Stimulated activated CD4-positive, alpha-beta T cell treated with anti-CD3 and anti-CD28 coated beads, Interleukin-12 subunit alpha, Interleukin-12 subunit beta, amount 100 ng/mL, for 48 hours (primary cell): ENCODE results near the gene C6orf132.
"Not testable (repeated sequence)": the region's sequence is repeated elsewhere in the genome, so short reads cannot be mapped to it uniquely, and the experiment has no call there.

Experiments
- DNase-seq, 3 donors: peaks; one replicate each; pipeline ENCODE4 v3.0.0-alpha.2; 2020; ENCODE audit warnings: low read depth in 2 of 3, low spot score in 1 of 3

C6orf132 gene

DNA sequence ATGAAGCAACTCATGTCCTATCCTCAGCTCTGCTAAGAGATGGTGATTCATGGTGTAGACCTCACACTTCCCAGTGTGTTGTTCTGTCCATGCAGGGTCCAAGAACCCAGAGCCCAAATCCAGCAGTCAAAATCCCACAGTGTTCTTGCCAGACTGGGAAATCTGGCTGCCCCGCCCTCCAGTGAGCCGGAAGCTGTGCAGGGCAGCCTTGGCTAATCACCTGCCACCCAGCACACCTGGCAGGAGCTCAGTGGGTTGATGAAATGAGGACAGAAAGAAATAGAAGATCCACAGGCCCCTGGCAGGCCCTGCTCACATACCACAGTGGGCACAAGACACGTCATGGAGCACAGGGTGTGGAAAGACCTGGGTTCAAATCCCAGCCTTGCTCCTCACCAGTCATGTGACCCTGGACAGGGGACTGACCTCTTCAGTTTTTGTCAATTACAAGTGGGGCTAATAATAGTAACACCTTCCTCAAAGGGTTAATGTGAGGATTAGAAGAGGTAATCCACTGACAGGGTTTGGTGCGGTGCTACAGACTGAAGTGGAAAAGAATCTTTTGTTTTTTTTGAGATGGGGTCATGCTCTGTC lies 17.1 kb upstream of the C6orf132 start:
- DNase-seq, result no peak

DNA sequence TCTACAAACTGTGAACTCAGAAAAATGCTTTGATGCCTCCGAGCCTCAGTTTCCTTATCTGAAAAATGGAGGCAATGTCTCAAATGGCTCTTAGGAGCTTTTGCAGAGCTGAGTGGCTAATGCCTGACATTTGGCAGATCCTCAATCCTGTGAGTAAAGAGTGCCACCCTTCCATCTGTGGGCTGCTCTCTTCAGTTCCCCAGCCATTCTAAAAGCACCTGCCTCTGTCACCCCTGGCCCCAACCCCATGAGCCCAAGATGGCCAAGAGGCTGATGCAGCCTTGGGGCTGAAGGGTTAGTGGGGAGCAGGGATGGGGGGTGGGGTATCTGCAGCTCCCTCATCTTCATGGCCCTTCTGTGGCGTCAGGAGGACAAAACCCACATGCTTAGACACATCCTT lies 16.2 kb upstream of the C6orf132 start:
- DNase-seq, result no peak

DNA sequence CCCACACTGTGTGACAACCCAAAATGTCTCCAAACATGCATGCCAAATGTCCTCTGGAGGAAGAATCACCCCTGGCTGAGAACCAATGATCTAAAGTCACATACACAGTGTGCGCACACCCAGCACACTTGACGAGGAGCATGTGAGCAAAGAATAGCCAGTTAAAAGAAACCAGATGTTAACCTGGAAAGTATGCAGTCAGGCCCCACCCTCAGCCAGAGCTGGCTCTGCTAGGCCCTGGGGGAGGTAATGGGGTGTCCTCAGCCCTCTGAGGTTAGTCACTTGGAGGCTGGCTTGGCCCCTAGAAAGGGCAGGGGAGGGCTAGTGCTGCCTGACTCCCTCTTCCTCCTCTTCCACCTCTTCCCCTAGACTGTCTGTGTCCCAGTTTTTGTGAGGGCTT lies 15.6 kb upstream of the C6orf132 start:
- DNase-seq, result no peak

DNA sequence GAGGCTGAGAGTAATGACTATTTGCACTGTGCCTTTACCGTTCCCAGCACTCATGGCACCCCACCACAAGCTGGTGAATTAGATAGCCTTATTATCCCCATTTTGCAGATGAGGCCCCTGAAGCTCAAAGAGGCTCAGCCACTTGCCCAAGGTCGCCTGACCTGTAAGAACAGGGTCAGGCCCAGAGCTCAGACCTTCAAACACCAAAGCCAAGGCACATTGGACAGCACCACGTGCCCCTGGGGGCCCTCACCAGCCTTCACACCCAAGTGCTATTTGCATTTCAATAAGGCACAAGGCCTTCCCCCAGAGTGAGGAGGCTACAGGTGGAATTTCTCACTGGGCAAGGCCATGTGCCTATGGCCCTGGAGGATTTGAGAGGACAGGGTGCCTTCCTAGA lies 14.2 kb upstream of the C6orf132 start:
- no peak for DNase-seq

DNA sequence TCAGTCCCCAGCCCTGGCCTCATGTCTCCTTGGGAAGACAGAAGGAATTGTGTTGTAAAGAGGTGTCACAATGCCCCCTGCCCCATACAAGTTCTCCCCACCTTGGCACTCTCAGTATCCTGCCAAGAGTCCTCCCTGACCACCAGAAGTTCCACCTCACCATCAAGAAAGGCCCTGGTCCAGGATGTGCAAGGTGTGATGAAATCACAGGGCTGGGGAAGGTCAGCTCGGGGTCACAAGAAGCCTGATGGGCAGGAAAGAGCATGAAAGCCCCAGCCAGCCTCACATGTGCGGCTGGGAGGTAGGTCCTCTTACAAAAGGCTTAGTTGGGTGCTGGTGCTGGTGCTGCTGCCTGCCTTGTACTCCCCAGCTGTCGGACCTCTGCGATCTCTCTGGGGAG lies 12.9 kb upstream of the C6orf132 start:
- no peak for DNase-seq

DNA sequence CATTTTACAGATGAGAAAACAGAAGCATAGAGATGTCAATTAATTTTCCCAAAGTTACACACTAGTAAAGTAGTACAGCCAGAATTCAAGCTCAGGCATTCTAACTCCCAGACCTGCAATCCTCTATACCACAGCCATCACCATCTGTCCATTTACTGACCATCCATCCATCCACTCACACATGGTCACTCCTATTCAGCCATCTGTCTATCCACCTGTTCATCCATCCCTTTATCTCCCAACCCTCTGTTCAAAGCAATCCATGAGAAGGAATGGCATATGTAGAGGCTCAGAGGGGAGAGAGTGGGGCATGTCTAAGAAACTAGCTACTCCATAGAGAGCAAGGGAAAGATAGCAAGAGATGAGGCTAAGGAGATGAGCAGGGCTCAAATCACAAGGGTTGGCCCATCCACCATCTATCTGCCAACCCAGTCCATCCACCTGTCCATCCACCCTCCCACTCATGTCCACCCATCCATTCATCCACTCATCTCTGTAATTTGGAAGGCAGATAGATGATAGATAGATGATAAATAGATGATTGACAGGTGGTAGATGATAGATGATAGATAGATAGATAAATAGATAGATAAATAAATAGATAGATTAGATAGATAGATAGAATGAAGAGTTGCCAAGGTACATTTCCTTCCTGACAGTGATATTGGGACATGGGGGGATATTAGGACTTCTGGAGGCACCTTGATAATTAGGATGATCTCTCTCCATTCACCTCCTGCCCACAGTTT lies 12.2 kb upstream of the C6orf132 start:
- DNase-seq, result no peak

DNA sequence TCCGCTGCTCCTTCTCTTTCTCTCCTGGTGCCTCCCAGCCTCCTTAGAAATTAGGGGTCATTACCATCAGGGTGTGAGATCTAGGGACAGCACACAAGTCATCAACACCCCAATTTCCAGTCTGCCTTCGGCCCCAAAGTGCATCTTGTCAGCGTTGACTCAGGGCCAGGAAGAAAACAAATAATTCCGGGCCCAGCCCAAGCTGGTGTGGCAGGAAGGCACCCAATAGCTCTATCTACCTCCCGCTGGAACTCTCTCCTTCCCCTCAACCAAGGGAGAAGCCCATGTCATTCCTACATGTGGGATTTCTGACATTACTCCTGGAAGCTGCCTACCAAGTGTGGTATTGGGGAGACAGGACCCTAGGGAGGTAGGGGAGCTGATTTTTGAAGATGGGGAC lies 11.5 kb upstream of the C6orf132 start:
- no peak for DNase-seq

DNA sequence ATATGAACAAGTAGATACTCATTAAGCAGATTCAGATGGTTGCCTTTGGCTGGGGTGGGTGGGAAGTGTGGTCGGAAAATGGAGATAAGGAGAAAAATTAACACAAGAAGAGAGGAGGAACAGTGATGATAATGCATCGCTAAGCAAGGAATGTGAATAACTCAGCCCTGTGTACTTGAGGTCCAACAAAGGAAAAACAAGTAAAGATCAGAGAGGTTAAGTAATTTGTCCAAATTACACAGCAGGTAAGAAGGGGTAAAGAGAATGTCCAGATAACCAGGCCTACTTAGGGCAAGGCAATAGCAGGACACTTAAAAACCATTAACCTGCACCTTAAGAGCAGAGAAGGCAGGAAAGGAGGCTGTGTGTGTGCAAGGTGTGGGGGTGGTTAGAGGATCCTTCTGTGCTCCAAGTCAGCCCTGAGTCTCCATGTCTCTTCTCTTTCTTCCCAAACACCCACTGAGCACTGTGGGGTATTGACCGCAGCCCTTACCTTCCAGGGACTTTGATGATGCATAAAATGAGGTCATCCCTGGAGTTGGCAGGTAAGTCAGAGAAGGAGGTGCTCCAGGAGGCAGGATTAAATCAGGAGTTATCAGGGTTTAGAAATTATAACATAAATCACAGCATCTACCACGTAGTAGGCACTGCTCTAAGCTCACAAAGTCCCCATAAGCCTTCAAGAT lies 10.3 kb upstream of the C6orf132 start:
- not testable (repeated sequence) for DNase-seq

DNA sequence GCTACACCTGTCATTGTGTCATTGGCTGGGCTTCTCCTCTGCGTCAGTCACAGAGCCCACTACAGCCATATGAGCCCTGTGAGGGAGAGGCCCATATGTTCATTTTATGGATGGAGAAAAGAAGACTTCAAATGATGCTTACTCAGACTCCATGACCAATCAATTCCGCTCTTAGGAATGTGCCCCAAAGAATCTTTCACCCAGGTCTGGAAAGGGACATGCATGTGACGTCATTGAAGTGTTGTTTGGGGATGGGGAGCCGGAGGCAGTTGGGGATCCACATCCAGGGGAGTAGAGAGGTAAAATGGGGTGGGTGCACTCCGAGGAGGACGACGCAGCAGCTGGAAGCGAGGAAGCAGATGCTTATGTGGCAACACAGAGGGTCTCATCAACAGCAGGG lies 9.6 kb upstream of the C6orf132 start:
- no peak for DNase-seq

DNA sequence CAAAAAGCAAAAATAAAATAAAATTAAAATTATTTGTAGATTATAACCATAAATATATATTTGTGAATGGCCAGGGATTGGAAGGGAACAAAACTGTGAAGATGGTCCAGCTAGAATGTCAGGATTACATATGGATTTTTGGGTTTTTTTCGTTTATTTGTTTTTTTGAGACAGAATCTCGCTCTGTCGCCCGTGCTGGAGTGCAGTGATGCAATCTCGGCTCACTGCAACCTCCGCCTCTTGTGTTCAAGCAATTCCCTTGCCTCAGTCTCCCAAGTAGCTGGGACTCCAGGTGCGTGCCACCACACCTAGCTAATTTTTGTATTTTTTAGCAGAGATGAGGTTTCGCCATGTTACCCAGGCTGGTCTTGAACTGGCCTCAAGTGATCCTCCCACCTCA lies 7.8 kb upstream of the C6orf132 start:
- DNase-seq, result no peak

DNA sequence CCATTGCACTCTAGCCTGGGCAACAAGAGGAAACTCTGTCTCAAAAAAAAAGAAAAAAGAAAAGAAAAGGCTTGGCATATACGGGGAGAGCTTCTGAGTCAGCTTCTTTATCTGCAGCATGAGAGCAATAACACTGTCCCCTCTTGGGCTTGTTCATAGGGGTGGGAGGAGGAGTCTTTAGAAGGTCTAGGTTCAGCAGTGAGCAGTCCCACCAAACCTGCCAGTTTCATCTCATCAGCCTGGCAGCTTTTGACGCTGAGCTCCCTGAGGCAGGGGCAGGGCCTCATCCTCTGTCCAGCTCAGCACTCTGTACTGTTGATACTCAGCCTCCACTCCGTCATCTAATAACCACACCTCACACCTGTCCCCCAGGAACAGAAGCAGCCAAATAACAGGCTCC lies 5.6 kb upstream of the C6orf132 start:
- no peak for DNase-seq

DNA sequence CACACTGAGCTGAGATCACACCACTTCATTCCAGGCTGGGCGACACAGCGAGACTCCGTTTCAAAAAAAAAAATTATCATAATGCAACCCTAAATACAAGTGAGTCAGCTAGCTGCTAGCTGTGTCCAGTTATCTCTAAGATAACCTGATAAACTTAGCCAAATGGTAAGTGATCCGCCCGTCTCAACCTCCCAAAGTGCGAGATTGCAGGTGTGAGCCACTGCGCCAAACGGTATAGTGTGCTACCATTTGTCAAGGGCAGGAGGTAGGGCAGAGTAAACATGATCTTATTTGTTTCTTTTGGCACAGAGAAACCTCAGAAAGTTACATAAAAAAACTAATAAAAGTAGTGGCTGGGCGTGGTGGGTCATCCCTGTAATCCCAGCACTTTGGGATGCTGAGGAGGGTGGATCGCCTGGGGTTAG lies 4.7 kb upstream of the C6orf132 start:
- DNase-seq, result no peak

DNA sequence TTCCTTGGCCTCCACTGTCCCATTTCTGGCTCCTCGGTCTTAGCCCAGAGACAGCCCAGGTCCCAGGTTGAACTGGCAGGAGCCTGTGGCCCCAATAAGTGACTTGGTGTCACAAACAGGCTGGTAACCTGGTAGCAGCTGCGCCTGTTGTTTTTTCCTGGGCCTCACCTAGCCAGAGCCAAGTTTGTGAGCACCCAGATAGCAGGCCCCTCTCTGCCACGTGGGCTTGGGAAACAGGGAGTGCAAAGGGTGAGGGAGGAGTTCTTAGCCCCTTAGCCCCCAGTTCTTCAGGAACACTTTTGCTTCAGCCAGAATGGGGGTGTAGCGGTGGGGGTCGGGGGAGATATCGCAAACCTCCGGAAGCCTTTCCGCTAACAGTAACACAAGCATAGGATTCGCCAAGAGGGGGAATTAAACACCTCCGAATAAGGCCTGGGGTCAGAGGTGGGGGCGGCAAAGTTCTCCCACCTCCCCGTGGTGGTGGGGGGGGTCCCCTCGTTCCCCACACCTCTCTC lies 760 bp downstream of the C6orf132 start:
- no peak for DNase-seq

DNA sequence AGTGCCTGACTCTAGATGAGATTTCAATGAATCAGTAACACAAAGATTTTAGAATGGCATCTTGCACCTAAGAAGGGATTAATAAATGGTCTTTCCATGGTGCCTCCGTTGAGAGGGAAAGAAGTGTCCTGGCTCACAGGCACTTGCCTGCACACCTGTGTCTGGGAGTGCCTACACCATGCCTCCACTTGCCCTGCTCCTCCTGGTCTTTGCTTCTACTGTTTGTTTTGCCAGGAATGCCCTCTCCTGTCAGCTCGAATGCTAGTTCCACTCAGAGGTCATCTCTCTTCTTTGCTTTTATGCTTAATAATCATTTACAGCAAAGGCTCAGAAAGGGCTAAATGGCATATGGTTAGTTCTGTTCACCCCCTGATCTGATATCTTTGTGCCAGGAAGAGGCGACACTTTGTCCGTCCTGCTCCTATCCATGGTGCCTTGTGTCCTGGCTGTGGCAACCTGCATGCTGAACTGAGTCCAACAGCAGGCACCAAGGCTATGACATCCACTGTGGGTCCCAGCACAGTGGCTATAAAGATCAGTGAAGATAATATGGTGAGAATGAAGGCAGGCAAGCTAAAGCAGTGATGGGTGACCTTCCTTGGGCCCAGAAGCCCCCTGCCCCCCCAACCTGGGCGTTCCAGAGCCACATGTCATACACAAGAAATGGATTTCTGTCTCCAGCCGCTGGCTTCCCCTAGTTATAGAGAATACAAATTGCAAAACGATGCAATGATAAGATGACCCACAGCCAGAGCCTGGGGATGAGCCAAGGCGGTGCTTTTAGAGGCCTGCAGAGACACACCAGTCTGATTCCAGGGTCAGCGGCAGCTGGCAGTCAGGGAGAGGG lies 1.4 kb downstream of the C6orf132 start:
- DNase-seq, result no peak

DNA sequence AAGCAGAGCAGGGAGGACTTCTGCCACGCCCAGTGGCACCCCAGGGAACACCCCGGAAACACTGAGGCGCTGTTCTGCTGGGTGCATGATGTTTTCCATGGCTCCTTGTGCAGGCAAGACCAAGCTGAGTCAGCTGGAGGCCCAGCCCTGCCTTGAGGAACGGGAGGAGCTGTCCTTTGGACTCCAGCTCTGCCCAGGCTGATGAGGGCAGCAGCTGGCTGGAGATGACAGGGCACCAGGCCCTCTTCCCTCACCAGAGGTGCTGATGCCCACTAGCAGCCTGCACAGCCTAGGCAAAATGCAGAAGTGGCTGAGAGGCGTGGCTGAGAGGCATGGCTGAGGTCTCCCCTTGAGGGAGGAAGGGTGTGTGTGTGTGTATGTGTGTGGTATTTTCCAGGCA lies 2.4 kb downstream of the C6orf132 start:
- no peak for DNase-seq

DNA sequence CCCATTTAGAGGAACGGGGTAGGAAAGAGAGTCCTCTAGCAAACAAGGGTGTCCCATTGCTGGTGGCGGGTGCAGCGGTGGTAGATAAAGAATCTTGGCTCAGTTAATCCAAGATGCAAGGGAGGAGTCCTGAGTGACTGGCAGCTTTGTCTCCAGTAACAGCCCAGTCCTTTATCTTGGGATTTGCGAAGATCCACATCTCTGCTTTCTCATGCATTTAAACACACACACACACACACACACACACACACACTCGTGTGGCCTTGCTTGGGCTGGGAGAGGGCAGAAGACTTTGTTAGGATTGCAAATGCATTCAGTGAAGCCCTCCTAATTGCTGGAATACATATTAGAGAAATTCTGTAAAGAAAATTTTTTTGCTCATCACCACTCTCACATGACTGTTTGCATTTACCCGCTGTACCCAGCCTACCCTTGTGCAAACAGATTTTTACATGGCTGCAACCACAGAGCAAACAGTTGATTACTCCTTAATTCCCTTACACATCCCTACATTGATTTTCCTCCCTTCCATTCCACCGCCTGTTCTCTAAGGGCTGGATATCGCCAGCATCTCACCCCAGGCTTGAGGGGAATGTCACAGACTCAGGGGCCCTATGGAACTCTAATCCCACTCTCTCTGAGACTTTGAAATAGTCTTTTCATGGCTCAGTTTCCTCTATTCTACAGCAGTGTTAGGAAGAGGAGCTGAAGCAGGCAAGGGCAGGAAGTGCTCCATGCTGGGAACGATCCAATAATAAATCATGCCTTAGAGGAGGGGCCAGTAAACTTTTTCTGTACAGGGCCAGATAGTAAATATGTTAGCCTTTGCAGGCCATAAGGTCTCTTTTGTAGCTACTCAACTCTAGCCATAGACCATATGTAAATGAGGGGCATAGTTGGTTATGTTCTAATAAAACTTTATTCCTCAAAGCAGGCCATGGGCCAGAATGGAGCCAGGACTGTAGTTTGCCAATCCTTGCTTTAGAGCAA lies 3.5 kb downstream of the C6orf132 start:
- no peak for DNase-seq

DNA sequence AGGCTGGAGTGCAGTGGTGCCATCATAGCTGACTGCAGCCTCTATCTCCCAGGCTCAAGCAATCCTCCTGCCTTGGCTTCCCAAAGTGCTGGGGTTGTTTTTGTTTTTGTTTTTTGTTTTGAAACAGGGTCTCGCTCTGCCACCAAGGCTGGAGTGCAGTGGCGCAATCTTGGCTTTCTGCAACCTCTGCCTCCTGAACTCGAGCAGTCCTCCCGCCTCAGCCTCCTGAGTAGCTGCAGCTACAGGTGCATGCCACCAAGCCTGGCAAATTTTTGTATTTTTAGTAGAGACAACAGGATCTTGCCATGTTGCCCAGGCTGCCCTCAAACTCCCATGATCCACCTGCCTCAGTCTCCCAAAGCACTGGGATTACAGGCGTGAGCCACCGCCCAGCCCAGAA lies 4.2 kb downstream of the C6orf132 start:
- no peak for DNase-seq

DNA sequence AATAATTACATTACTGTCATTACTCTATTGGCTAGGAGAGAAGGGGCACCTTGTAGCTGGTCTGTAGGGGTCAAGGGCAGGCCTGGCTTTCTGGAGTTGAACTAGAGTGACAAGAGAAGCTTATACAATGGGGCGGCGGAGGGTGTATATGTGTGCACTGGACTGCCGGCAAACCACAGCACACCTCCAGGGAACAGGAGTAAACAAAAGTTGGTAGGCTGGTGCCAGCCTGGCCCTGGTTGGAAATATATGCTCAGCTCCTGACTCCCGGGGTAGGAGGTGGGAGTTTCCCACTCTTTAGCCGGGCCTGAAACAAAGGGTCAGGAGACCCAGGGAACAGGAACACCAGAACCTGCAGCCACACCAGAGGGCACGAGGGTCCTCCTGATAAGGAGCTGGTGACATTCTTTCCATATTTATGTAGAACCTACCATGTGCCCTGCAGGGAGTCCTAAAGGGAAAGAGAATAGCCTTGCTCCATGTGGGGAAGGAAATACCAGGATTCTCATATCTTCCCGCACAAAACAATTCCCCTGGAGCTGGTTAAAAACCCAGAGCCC lies 5.1 kb downstream of the C6orf132 start:
- DNase-seq, result no peak

DNA sequence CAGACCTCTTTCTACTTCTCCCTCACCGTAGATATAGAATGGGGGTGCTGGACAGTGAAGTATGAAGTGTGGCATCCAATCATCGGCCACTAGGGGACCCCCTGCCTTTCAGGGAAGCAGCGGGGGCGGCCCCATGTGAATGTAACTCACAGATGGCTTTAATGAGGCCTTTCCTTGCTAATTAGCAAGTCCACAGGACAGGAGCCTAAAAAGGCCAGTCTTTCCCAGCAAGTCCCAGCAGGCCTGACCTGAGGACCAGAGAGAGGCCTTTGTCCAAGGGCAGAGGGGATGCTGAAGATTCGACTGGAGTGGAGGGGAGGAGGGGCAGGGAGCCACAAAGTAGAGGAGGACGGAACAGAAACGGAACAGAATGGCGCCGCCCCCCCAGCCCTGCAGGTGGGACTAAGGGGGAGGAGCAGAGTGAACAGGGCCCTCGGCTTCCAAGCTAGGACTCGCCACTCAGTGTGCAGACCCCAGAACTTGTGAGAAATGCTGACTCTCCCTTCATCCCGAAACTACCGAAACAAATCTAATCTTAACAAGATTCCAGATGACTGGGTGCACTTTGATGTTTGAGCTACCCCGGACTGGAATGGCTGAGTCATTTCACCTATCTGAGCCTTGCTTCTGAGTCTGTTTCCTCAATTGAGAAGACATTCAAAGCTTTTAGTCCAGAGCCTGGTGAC lies 5.8 kb downstream of the C6orf132 start:
- DNase-seq, result peak; percentile 9 to 12 (median 10)
